Astrocyte of the hippocampus (primary cell): ENCODE data around the gene MPP1.

Experiments used
- DNase-seq: peaks from one replicate; pipeline ENCODE4 v3.0.0; 2011; ENCODE audit warnings: low read depth, low spot score

Gene MPP1

GRCh38 chrX:154732421-154733065, 72.7 kb downstream of the MPP1 start:
- DNase-seq = peak; percentile 67

GRCh38 chrX:154731881-154732280, 73.4 kb downstream of the MPP1 start:
- DNase-seq = no peak

GRCh38 chrX:154731184-154731583, 74.1 kb downstream of the MPP1 start:
- DNase-seq = no peak

- DNase-seq = peak; percentile 86
Measured at GRCh38 chrX:154730253-154730891, 74.9 kb downstream of the MPP1 start.

- DNase-seq = no peak
Measured at GRCh38 chrX:154729439-154729838, 75.8 kb downstream of the MPP1 start.
